A673 (cell line): ENCODE measurements around the gene EPSTI1. TPM values are rescaled to one million over a fixed set of nuclear protein-coding genes. Genes with fewer than 3 reads are reported as not detected.
"Not testable (repeated sequence)": the region's sequence is repeated elsewhere in the genome, so short reads cannot be mapped to it uniquely, and the experiment has no call there.

Source experiments
- BruUV-seq: library from RNA; stranded (reverse); fragments of 400-500 nt; replicated peaks from 2 replicates; lab custom pipeline; 2021; lab: Mats Ljungman, UMichigan
- CTCF ChIA-PET: fragments of 300-600 bp; sonication (Branson Sonifier 250); formaldehyde crosslinking; loops from one replicate; lab custom pipeline; 2022; ENCODE audit warnings: antibody characterized with exemption; lab: Charles Lee
- POLR2A ChIA-PET: fragments of 300-600 bp; sonication (Branson Sonifier 250); formaldehyde crosslinking; loops from one replicate; lab custom pipeline; 2022; ENCODE audit warnings: antibody characterized with exemption; ENCODE audit not compliant: low non-redundant PET; lab: Charles Lee
- DNase-seq: peaks from one replicate; pipeline ENCODE4 v3.0.0-alpha.2; 2015; ENCODE audit warnings: low spot score
- H3K27ac ChIP-seq: fragments of 200-600 bp; sonication (generic); 2 replicates; pipeline ENCODE4 v1.5.1; 2016; ENCODE audit warnings: mixed run types, low read depth, mild to moderate bottlenecking, mixed read lengths, antibody characterized with exemption, low read length; ENCODE audit not compliant: poor library complexity, severe bottlenecking
- H3K27me3 ChIP-seq: fragments of 200-600 bp; sonication (generic); replicated peaks from 2 replicates; pipeline ENCODE4 v1.6.1; 2017; ENCODE audit warnings: mixed run types, low read depth, mild to moderate bottlenecking, mixed read lengths, antibody characterized with exemption, low read length; ENCODE audit not compliant: insufficient read depth, poor library complexity
- H3K36me3 ChIP-seq: fragments of 200-600 bp; sonication (generic); 2 replicates; pipeline ENCODE4 v1.6.1; 2016; ENCODE audit warnings: mixed run types, mild to moderate bottlenecking, mixed read lengths, antibody characterized with exemption, low read length; ENCODE audit not compliant: insufficient read depth, poor library complexity, severe bottlenecking
- H3K4me1 ChIP-seq: fragments of 200-600 bp; sonication (generic); 2 replicates; pipeline ENCODE4 v1.6.1; 2017; ENCODE audit warnings: mixed run types, mild to moderate bottlenecking, mixed read lengths, antibody characterized with exemption, low read length; ENCODE audit not compliant: insufficient read depth, poor library complexity, severe bottlenecking
- H3K4me3 ChIP-seq: fragments of 200-600 bp; sonication (generic); 2 replicates; pipeline ENCODE4 v1.5.1; 2016; ENCODE audit warnings: low read depth, mixed run types, mild to moderate bottlenecking, mixed read lengths, low read length; ENCODE audit not compliant: poor library complexity, severe bottlenecking
- H3K9me3 ChIP-seq: fragments of 200-600 bp; sonication (generic); 2 replicates; pipeline ENCODE4 v1.6.1; 2016; ENCODE audit warnings: mixed run types, low read depth, mild to moderate bottlenecking, mixed read lengths, antibody characterized with exemption, low read length; ENCODE audit not compliant: poor library complexity, severe bottlenecking
- EZH2 ChIP-seq: fragments of 200-600 bp; sonication (generic); IDR thresholded peaks from 2 replicates; pipeline ENCODE4 v1.6.1; 2017; ENCODE audit warnings: borderline replicate concordance, low read depth, mild to moderate bottlenecking, mixed read lengths, antibody characterized with exemption, low read length; ENCODE audit not compliant: poor library complexity, severe bottlenecking
- intact Hi-C: fragments of 100-400 bp; cut with micrococcal nuclease; formaldehyde crosslinking; loops from one replicate; pipeline ENCODE4 v1.10.0; 2022; ENCODE audit not compliant: unreplicated experiment
- total RNA-seq: library from RNA; stranded (reverse); gene quantifications from 2 replicates; pipeline ENCODE4 v1.2.3, GENCODE V29; 2021
- TF ChIP-seq, protein P1 (sequence below): fragments of 300-800, 200-600 bp; sonication (generic); conservative IDR thresholded peaks from 2 replicates; pipeline ENCODE4 v1.5.1; 2017; ENCODE audit warnings: low read depth, mild to moderate bottlenecking, antibody characterized with exemption, low read length, moderate library complexity, mixed read lengths

EPSTI1 gene
- total RNA-seq, 1 experiment from 2014 or later = not detected

DNA sequence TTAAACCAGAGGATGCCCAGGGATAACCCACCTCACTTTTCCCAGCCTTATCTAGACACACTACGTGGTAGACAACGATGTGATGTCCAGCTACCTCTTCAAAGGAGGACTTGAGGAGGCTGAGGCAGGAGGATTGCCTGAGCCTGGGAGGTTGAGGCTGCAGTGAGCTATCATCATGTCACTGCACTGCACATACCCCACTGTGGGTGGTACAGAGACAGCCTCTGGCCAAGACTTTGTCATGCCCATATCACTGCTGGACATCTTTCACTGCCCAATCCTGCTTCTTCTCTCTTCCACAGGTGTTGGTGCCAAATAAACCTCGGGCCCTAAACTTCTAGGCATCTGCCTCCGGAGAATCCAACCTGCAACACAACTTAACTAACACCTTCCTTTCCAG is 124.8 kb downstream of the EPSTI1 start:
- Histone ChIP-seq H3K9me3 (no peaks in the 10 kb centered on the region), H3K27ac (no peak overlapping the region), H3K36me3 (no peaks in the 10 kb centered on the region), H3K4me3 (no peak overlapping the region), H3K4me1 (no peaks in the 10 kb centered on the region), H3K27me3 (no peaks in the 10 kb centered on the region)
- POLR2A ChIA-PET = no interaction called here
- no peak for DNase-seq
- intact Hi-C loops = no loop called here
- BruUV-seq = no TSS peak
- CTCF ChIA-PET = no interaction called here
- no peak for TF ChIP-seq EZH2
- TF ChIP-seq, protein P1, sequence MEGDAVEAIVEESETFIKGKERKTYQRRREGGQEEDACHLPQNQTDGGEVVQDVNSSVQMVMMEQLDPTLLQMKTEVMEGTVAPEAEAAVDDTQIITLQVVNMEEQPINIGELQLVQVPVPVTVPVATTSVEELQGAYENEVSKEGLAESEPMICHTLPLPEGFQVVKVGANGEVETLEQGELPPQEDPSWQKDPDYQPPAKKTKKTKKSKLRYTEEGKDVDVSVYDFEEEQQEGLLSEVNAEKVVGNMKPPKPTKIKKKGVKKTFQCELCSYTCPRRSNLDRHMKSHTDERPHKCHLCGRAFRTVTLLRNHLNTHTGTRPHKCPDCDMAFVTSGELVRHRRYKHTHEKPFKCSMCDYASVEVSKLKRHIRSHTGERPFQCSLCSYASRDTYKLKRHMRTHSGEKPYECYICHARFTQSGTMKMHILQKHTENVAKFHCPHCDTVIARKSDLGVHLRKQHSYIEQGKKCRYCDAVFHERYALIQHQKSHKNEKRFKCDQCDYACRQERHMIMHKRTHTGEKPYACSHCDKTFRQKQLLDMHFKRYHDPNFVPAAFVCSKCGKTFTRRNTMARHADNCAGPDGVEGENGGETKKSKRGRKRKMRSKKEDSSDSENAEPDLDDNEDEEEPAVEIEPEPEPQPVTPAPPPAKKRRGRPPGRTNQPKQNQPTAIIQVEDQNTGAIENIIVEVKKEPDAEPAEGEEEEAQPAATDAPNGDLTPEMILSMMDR = no peak

DNA sequence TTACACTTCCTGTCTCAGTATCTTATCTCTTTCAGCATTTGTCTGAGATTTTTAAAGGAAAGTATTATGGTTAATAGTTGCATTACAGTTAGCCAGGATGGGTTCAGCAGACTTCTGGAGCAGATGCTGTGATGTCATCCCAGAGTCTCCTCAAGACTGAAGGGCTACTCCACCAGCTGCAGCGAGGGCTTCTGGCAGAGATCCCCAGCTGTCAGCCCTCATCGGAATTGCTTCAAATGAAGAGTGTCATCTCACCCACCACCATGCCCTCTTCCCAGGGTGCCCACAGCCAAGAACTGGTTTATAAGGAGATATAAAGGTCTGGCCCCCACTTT is 126.3 kb downstream of the EPSTI1 start:
- BruUV-seq = no TSS peak
- no peak for DNase-seq
- Histone ChIP-seq H3K4me1 (no peaks in the 10 kb centered on the region), H3K4me3 (no peak overlapping the region), H3K27ac (no peak overlapping the region), H3K36me3 (no peaks in the 10 kb centered on the region), H3K9me3 (no peaks in the 10 kb centered on the region), H3K27me3 (no peaks in the 10 kb centered on the region)
- intact Hi-C loops = no loop called here
- ChIA-PET POLR2A (no interaction called here), CTCF (no interaction called here)
- TF ChIP-seq EZH2 = no peak
- TF ChIP-seq, protein P1 = no peak

DNA sequence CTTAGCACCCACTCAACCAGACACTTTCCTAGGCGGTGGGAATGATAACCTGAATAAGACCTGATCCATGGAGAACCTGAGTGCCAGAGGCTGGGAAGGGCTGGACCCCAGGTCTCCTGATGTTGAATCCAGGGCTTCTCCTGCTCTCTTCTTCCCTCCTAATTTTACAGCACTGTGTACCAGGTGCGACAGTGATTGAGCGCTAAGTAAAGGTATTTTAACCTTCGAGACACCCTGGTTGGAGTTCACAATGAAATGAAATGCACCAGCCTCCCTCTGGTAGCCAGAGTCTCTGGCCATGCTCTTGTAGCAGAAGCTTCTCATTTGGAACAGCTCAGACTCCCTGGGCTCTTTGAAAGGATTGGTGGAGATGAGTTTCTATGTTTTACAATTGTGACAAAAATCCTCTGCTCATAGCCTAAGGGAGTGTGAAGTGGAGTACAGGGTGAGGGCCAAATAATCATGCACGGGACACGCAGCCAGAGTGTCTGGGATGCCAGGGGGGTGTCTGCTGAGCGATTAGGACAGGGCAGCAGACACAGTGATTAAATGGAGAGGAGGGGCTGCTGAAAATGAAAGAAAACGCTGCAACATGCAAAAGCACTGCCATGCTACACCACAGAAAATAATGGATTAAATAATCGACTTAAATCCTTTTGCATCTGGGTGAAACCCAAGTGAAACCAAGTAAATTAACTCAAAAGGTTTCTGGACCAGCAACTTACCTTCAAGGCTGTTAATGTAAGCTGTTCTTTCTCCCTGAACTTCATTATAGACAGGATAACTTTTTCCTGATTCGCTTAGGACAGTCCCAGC is 126.9 kb downstream of the EPSTI1 start:
- Histone ChIP-seq H3K36me3 (no peaks in the 10 kb centered on the region), H3K27me3 (no peaks in the 10 kb centered on the region), H3K4me1 (no peaks in the 10 kb centered on the region), H3K9me3 (no peaks in the 10 kb centered on the region), H3K4me3 (no peak overlapping the region), H3K27ac (no peak overlapping the region)
- ChIA-PET CTCF (no interaction called here), POLR2A (no interaction called here)
- no TSS peak for BruUV-seq
- DNase-seq = no peak
- intact Hi-C loops = no loop called here
- no peak for TF ChIP-seq EZH2
- TF ChIP-seq, protein P1 = no peak

DNA sequence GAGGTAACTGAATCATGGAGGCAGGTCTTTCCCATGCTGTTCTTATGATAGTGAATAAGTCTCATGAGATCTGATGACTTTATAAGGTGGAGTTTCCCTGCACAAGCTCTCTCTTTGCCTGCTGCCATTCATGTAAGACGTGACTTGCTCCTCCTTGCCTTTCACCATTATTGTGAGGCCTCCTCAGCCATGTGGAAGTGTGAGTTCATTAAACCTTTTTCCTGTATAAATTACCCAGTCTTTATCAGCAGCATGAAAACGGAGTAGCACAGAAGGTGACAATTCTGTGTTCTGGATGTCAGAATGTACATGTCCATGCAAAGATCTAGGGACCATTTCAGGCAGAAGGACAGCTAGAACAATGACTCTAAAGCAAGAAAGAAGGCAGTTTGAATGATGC is 129.7 kb downstream of the EPSTI1 start:
- intact Hi-C loops, H3K9me3 ChIP-seq, H3K27ac ChIP-seq, POLR2A ChIA-PET, H3K36me3 ChIP-seq, DNase-seq, CTCF ChIA-PET, BruUV-seq, H3K27me3 ChIP-seq, H3K4me3 ChIP-seq, H3K4me1 ChIP-seq: not testable (repeated sequence)
